Astrocyte (in vitro differentiated cells and primary cell): ENCODE results near the gene SUN5.

Source experiments
- CTCF ChIP-seq: IDR thresholded peaks from 2 replicates; pipeline ENCODE4 v1.5.1; 2011; ENCODE audit warnings: low read depth, mild to moderate bottlenecking, inconsistent platforms, low read length, moderate library complexity; ENCODE audit not compliant: insufficient read depth
- EZH2 ChIP-seq: IDR thresholded peaks from 2 replicates; pipeline ENCODE4 v1.6.1; 2012; ENCODE audit warnings: mild to moderate bottlenecking, low read length, inconsistent platforms; ENCODE audit not compliant: insufficient read depth

DNA sequence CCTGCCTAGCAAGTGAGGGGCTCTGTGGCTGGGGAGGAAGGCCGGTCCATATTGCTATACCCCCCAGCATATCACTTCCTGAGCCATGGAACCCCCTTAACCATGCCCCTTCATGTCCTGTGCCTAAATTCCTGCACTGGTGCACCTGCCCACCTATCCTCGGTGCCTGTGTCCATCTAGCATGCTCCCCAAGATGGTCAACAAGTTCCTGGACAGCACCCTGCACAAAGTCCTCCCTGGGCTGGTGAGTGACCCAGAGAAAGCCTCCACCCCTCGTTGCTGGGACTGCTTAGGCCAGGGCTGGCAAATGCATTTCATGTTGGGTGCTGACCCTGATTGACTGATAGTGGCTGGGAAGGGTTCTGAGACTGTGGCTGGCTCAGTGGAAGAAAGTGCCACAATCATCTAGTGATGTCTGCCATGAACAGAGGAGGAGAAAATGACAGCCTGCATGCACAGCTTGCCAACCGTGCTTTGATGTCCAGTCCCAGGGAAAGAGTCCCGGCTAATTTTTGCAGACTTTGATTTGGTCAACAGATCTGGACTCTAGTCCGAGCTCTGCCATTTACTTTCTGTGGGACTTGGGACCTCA lies 30.8 kb upstream of the SUN5 start:
- TF ChIP-seq CTCF: no peak
- TF ChIP-seq EZH2: no peak
